GM23338 (cell line): ENCODE measurements around the gene SFPQ. TPM values are rescaled to one million over a fixed set of nuclear protein-coding genes. Genes with fewer than 3 reads are reported as not detected.

Experiments
- ATAC-seq: fragments of 200-7000 bp; cut with Tn5 transposase; 3 replicates; pipeline ENCODE4 v1.9.1; 2020
- DNase-seq: peaks from one replicate; pipeline ENCODE4 v3.0.0-alpha.2; 2015; ENCODE audit warnings: low spot score
- H2AFZ ChIP-seq: fragments of 200-600 bp; sonication (generic); 2 replicates; pipeline ENCODE4 v1.8.0; 2016; ENCODE audit warnings: antibody characterized with exemption, mild to moderate bottlenecking, moderate library complexity
- H3F3A ChIP-seq: fragments of 200-600 bp; sonication (generic); replicated peaks from 2 replicates; pipeline ENCODE4 v1.8.0; 2017; ENCODE audit warnings: antibody characterized with exemption, mixed run types, low read depth
- H3K27ac ChIP-seq: fragments of 200-600 bp; sonication (generic); 2 replicates; pipeline ENCODE4 v1.6.1; 2016; ENCODE audit warnings: low read depth
- H3K27me3 ChIP-seq: fragments of 200-600 bp; sonication (generic); 2 replicates; pipeline ENCODE4 v1.8.0; 2016; ENCODE audit warnings: mild to moderate bottlenecking, mixed run types, moderate library complexity; ENCODE audit not compliant: insufficient read depth
- H3K36me3 ChIP-seq: fragments of 200-600 bp; sonication (generic); 2 replicates; pipeline ENCODE4 v1.8.0; 2016; ENCODE audit warnings: mild to moderate bottlenecking; ENCODE audit not compliant: insufficient read depth
- H3K4me1 ChIP-seq: fragments of 200-600 bp; sonication (generic); 2 replicates; pipeline ENCODE4 v1.8.0; 2016; ENCODE audit warnings: mild to moderate bottlenecking, moderate library complexity; ENCODE audit not compliant: insufficient read depth
- H3K4me2 ChIP-seq: fragments of 200-600 bp; sonication (generic); 2 replicates; pipeline ENCODE4 v1.7.1; 2017; ENCODE audit warnings: mixed run types
- H3K4me3 ChIP-seq: fragments of 200-600 bp; sonication (generic); 2 replicates; pipeline ENCODE4 v1.6.1; 2016; ENCODE audit warnings: mixed run types
- H3K79me2 ChIP-seq: fragments of 200-600 bp; sonication (generic); replicated peaks from 2 replicates; pipeline ENCODE4 v1.8.0; 2017; ENCODE audit warnings: mild to moderate bottlenecking; ENCODE audit not compliant: insufficient read depth
- H3K9me2 ChIP-seq: fragments of 200-600 bp; sonication (generic); 2 replicates; pipeline ENCODE4 v1.8.0; 2017; ENCODE audit not compliant: insufficient read depth
- H4K20me1 ChIP-seq: fragments of 200-600 bp; sonication (generic); replicated peaks from 2 replicates; pipeline ENCODE4 v1.8.0; 2017; ENCODE audit warnings: mild to moderate bottlenecking; ENCODE audit not compliant: insufficient read depth
- H3K27ac Mint-ChIP-seq: 2 replicates; pipeline ENCODE4 v1.8.0; 2020; ENCODE audit warnings: inconsistent platforms, mild to moderate bottlenecking, moderate library complexity, mixed read lengths
- H3K27me3 Mint-ChIP-seq: 3 replicates; pipeline ENCODE4 v1.8.0; 2022; ENCODE audit warnings: low read depth, mild to moderate bottlenecking, moderate library complexity, mixed read lengths, inconsistent platforms; ENCODE audit not compliant: insufficient read depth, poor library complexity
- H3K36me3 Mint-ChIP-seq: 3 replicates; pipeline ENCODE4 v1.8.0; 2021; ENCODE audit warnings: low read depth, mild to moderate bottlenecking, inconsistent platforms, moderate library complexity, mixed read lengths
- H3K4me1 Mint-ChIP-seq: 3 replicates; pipeline ENCODE4 v1.8.0; 2020; ENCODE audit warnings: mild to moderate bottlenecking, inconsistent platforms, mixed read lengths
- H3K4me3 Mint-ChIP-seq: 3 replicates; pipeline ENCODE4 v1.8.0; 2021; ENCODE audit warnings: moderate library complexity, mild to moderate bottlenecking, inconsistent platforms, mixed read lengths
- H3K9me3 Mint-ChIP-seq: 3 replicates; pipeline ENCODE4 v1.8.0; 2020; ENCODE audit warnings: moderate library complexity, mild to moderate bottlenecking, inconsistent platforms, mixed read lengths
- CREB1 ChIP-seq: fragments of 250-450 bp; sonication (Bioruptor Pico); IDR thresholded peaks from 2 replicates; pipeline ENCODE4 v1.5.0; 2020; ENCODE audit warnings: low read depth, mild to moderate bottlenecking, moderate library complexity
- EZH2 ChIP-seq: fragments of 200-600 bp; sonication (generic); IDR thresholded peaks from one replicate; pipeline ENCODE4 v1.8.0; 2017; ENCODE audit warnings: antibody characterized with exemption, mild to moderate bottlenecking, low read depth; ENCODE audit not compliant: unreplicated experiment
- EZH2phosphoT487 ChIP-seq: fragments of 200-600 bp; sonication (generic); IDR thresholded peaks from one replicate; pipeline ENCODE4 v1.8.1; 2018; ENCODE audit warnings: antibody characterized with exemption; ENCODE audit not compliant: unreplicated experiment
- JUNB ChIP-seq: IDR thresholded peaks from one replicate; pipeline ENCODE4 v1.6.1; 2016; ENCODE audit warnings: antibody characterized with exemption; ENCODE audit not compliant: unreplicated experiment
- NANOG ChIP-seq: IDR thresholded peaks from 2 replicates; pipeline ENCODE4 v1.6.1; 2016; ENCODE audit warnings: antibody characterized with exemption, borderline replicate concordance
- POLR2AphosphoS5 ChIP-seq: IDR thresholded peaks from 2 replicates; pipeline ENCODE4 v1.6.1; 2016; ENCODE audit warnings: antibody characterized with exemption, low read depth
- STAT1 ChIP-seq: IDR thresholded peaks from one replicate; pipeline ENCODE4 v1.6.1; 2016; ENCODE audit warnings: antibody characterized with exemption; ENCODE audit not compliant: unreplicated experiment
- ZNF114 ChIP-seq: fragments of 250-450 bp; sonication (Bioruptor Pico); IDR thresholded peaks from 2 replicates; pipeline ENCODE4 v1.5.0; 2020; ENCODE audit warnings: mild to moderate bottlenecking, moderate library complexity
- polyA plus RNA-seq: library from polyadenylated mRNA; unstranded; fragments of >200 nt; fragmentation: Nextera tagmentation; extraction: Ambion mirVana; gene quantifications from 2 replicates; pipeline ENCODE4 v1.2.1, GENCODE V29; 2016
- total RNA-seq: library from RNA; depleted of rRNA; stranded (reverse); fragments of >200 nt; shearing (Covaris generic); gene quantifications from 2 replicates; pipeline ENCODE4 v1.2.3, GENCODE V29; 2014
- TF ChIP-seq, protein P1 (sequence below), 2 experiments: fragments of 200-600 bp in 1 of 2; sonication (generic) in 1 of 2; conservative IDR thresholded peaks; 2 replicates each; pipeline versions ENCODE4 v1.5.1 to v1.6.1; 2016 to 2017; ENCODE audit warnings: antibody characterized with exemption in 2 of 2, low read depth in 2 of 2, mild to moderate bottlenecking in 2 of 2, moderate library complexity in 1 of 2
- TF ChIP-seq, protein P2 (sequence below): fragments of 250-450 bp; sonication (Bioruptor Pico); IDR thresholded peaks from 2 replicates; pipeline ENCODE4 v1.5.0; 2020; ENCODE audit warnings: mild to moderate bottlenecking, moderate library complexity
- TF ChIP-seq, protein P3 (sequence below): IDR thresholded peaks from one replicate; pipeline ENCODE4 v1.6.1; 2018; ENCODE audit warnings: antibody characterized with exemption; ENCODE audit not compliant: unreplicated experiment
- TF ChIP-seq, protein P4 (sequence below): IDR thresholded peaks from 2 replicates; pipeline ENCODE4 v1.6.1; 2016; ENCODE audit warnings: antibody characterized with exemption

SFPQ gene
- total and polyA plus RNA-seq, 2 experiments from 2014 or later = 258 to 352 TPM

DNA sequence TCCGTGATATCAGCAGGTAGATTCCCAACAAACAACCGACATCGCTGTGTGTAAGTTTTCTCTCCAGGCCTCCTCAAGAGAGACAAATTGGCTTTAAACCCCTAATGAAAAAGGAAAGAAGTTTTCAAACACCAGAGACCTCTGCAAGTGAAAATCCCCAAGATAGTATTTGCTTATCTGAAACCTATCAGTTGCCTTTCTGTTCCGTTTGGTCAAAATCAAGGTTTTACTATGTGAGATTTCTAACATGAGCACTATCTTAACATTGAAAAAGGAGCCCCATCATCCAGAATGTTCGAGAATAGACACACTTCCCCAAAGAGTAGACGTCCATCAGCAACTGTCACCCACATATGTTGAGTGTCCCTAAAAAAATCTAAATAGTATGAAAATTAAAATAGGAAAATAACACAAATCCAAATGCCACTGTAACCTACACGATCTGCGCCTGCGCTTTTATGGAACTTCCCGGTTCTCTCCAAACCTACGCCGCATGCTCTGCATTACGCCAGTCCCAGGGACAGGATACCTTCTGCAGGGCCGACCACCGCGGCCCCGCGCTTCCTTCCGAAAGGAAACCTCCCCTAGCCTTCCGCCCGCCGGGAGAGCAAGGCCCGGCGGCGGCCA, 1.4 kb downstream of the SFPQ start:
- DNase-seq = no peak
- Mint-ChIP-seq H3K4me3 (peak overlapping the region; percentile 93), H3K27me3 (peaks cover 26% of the 10 kb centered on the region), H3K4me1 (peaks cover 44% of the 10 kb centered on the region), H3K9me3 (peaks cover 4% of the 10 kb centered on the region; the same call in 1 of the 3 replicates), H3K36me3 (peaks cover 58% of the 10 kb centered on the region), H3K27ac (peak overlapping the region; percentile 95)
- H2AFZ ChIP-seq = no peak overlapping the region
- no peak for ATAC-seq
- peaks cover 61% of the 10 kb centered on the region for H3K79me2 ChIP-seq
- peaks cover 51% of the 10 kb centered on the region for H4K20me1 ChIP-seq
- H3K27me3 ChIP-seq = no peaks in the 10 kb centered on the region
- TF ChIP-seq, protein P1, sequence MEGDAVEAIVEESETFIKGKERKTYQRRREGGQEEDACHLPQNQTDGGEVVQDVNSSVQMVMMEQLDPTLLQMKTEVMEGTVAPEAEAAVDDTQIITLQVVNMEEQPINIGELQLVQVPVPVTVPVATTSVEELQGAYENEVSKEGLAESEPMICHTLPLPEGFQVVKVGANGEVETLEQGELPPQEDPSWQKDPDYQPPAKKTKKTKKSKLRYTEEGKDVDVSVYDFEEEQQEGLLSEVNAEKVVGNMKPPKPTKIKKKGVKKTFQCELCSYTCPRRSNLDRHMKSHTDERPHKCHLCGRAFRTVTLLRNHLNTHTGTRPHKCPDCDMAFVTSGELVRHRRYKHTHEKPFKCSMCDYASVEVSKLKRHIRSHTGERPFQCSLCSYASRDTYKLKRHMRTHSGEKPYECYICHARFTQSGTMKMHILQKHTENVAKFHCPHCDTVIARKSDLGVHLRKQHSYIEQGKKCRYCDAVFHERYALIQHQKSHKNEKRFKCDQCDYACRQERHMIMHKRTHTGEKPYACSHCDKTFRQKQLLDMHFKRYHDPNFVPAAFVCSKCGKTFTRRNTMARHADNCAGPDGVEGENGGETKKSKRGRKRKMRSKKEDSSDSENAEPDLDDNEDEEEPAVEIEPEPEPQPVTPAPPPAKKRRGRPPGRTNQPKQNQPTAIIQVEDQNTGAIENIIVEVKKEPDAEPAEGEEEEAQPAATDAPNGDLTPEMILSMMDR (conservative IDR thresholded peaks at IDR 0.05; ENCODE audit: low read depth in 2 of 2) = no peak
- no peak for TF ChIP-seq EZH2
- no peak for TF ChIP-seq CREB1 (CRISPR knock-in tag)
- TF ChIP-seq, protein P2, sequence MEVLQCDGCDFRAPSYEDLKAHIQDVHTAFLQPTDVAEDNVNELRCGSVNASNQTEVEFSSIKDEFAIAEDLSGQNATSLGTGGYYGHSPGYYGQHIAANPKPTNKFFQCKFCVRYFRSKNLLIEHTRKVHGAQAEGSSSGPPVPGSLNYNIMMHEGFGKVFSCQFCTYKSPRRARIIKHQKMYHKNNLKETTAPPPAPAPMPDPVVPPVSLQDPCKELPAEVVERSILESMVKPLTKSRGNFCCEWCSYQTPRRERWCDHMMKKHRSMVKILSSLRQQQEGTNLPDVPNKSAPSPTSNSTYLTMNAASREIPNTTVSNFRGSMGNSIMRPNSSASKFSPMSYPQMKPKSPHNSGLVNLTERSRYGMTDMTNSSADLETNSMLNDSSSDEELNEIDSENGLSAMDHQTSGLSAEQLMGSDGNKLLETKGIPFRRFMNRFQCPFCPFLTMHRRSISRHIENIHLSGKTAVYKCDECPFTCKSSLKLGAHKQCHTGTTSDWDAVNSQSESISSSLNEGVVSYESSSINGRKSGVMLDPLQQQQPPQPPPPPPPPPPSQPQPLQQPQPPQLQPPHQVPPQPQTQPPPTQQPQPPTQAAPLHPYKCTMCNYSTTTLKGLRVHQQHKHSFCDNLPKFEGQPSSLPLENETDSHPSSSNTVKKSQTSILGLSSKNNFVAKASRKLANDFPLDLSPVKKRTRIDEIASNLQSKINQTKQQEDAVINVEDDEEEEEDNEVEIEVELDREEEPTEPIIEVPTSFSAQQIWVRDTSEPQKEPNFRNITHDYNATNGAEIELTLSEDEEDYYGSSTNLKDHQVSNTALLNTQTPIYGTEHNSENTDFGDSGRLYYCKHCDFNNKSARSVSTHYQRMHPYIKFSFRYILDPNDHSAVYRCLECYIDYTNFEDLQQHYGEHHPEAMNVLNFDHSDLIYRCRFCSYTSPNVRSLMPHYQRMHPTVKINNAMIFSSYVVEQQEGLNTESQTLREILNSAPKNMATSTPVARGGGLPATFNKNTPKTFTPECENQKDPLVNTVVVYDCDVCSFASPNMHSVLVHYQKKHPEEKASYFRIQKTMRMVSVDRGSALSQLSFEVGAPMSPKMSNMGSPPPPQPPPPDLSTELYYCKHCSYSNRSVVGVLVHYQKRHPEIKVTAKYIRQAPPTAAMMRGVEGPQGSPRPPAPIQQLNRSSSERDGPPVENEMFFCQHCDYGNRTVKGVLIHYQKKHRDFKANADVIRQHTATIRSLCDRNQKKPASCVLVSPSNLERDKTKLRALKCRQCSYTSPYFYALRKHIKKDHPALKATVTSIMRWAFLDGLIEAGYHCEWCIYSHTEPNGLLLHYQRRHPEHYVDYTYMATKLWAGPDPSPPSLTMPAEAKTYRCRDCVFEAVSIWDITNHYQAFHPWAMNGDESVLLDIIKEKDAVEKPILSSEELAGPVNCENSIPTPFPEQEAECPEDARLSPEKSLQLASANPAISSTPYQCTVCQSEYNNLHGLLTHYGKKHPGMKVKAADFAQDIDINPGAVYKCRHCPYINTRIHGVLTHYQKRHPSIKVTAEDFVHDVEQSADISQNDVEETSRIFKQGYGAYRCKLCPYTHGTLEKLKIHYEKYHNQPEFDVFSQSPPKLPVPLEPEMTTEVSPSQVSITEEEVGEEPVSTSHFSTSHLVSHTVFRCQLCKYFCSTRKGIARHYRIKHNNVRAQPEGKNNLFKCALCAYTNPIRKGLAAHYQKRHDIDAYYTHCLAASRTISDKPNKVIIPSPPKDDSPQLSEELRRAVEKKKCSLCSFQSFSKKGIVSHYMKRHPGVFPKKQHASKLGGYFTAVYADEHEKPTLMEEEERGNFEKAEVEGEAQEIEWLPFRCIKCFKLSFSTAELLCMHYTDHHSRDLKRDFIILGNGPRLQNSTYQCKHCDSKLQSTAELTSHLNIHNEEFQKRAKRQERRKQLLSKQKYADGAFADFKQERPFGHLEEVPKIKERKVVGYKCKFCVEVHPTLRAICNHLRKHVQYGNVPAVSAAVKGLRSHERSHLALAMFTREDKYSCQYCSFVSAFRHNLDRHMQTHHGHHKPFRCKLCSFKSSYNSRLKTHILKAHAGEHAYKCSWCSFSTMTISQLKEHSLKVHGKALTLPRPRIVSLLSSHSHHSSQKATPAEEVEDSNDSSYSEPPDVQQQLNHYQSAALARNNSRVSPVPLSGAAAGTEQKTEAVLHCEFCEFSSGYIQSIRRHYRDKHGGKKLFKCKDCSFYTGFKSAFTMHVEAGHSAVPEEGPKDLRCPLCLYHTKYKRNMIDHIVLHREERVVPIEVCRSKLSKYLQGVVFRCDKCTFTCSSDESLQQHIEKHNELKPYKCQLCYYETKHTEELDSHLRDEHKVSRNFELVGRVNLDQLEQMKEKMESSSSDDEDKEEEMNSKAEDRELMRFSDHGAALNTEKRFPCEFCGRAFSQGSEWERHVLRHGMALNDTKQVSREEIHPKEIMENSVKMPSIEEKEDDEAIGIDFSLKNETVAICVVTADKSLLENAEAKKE = no peak
- TF ChIP-seq EZH2phosphoT487 = no peak
- TF ChIP-seq NANOG = no peak
- TF ChIP-seq, protein P3, sequence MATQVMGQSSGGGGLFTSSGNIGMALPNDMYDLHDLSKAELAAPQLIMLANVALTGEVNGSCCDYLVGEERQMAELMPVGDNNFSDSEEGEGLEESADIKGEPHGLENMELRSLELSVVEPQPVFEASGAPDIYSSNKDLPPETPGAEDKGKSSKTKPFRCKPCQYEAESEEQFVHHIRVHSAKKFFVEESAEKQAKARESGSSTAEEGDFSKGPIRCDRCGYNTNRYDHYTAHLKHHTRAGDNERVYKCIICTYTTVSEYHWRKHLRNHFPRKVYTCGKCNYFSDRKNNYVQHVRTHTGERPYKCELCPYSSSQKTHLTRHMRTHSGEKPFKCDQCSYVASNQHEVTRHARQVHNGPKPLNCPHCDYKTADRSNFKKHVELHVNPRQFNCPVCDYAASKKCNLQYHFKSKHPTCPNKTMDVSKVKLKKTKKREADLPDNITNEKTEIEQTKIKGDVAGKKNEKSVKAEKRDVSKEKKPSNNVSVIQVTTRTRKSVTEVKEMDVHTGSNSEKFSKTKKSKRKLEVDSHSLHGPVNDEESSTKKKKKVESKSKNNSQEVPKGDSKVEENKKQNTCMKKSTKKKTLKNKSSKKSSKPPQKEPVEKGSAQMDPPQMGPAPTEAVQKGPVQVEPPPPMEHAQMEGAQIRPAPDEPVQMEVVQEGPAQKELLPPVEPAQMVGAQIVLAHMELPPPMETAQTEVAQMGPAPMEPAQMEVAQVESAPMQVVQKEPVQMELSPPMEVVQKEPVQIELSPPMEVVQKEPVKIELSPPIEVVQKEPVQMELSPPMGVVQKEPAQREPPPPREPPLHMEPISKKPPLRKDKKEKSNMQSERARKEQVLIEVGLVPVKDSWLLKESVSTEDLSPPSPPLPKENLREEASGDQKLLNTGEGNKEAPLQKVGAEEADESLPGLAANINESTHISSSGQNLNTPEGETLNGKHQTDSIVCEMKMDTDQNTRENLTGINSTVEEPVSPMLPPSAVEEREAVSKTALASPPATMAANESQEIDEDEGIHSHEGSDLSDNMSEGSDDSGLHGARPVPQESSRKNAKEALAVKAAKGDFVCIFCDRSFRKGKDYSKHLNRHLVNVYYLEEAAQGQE = no peak
- TF ChIP-seq POLR2AphosphoS5 = no peak
- no peak for TF ChIP-seq JUNB
- TF ChIP-seq, protein P4, sequence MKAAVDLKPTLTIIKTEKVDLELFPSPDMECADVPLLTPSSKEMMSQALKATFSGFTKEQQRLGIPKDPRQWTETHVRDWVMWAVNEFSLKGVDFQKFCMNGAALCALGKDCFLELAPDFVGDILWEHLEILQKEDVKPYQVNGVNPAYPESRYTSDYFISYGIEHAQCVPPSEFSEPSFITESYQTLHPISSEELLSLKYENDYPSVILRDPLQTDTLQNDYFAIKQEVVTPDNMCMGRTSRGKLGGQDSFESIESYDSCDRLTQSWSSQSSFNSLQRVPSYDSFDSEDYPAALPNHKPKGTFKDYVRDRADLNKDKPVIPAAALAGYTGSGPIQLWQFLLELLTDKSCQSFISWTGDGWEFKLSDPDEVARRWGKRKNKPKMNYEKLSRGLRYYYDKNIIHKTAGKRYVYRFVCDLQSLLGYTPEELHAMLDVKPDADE = no peak
- TF ChIP-seq ZNF114 (CRISPR knock-in tag) = no peak
- no peak for TF ChIP-seq STAT1
- H3F3A ChIP-seq = peaks cover 43% of the 10 kb centered on the region
- H3K27ac ChIP-seq = no peak overlapping the region; the same call in 1 of the 2 replicates
- no peaks in the 10 kb centered on the region; the same call in 1 of the 2 replicates for H3K4me1 ChIP-seq
- H3K9me2 ChIP-seq = no peaks in the 10 kb centered on the region
- peak overlapping the region; percentile 100 for H3K4me2 ChIP-seq
- peak overlapping the region; percentile 88 for H3K4me3 ChIP-seq
- peaks cover 52% of the 10 kb centered on the region for H3K36me3 ChIP-seq
